ENCODE data around the gene ATXN1.

DNA sequence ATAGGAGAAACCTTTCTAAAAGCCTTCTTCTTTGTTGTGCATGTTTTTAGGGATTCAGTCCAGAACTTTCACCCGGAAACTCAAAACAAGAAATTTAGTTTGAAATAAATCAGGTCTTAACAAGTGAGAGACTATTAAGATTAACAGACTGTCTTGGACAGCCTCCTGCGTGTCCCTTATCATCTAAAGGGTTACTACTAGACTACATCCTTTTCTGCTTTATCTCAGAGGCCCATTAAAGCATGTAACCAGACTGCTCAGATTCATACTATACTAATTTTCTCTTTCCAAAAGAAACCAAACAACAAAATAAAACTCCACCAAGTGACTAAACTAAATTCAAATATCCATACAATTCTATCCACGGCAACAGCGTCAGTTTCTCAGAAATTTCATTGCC lies 349.1 kb downstream of the ATXN1 start:
- no peak for TF ChIP-seq ZNF260 (CRISPR knock-in tag; IDR thresholded peaks at IDR 0.05; ENCODE audit: borderline replicate concordance, low read depth)
- no peak for TF ChIP-seq YY1 (IDR thresholded peaks at IDR 0.05; ENCODE audit: insufficient read depth, insufficient replicate concordance, low read depth, low read length)
- TF ChIP-seq POLR2AphosphoS5 (IDR thresholded peaks at IDR 0.05; ENCODE audit: low read depth, low read length), result no peak
- no peak for TF ChIP-seq REXO4 (CRISPR knock-in tag; IDR thresholded peaks at IDR 0.05; ENCODE audit: borderline replicate concordance)
- TF ChIP-seq, protein P1, sequence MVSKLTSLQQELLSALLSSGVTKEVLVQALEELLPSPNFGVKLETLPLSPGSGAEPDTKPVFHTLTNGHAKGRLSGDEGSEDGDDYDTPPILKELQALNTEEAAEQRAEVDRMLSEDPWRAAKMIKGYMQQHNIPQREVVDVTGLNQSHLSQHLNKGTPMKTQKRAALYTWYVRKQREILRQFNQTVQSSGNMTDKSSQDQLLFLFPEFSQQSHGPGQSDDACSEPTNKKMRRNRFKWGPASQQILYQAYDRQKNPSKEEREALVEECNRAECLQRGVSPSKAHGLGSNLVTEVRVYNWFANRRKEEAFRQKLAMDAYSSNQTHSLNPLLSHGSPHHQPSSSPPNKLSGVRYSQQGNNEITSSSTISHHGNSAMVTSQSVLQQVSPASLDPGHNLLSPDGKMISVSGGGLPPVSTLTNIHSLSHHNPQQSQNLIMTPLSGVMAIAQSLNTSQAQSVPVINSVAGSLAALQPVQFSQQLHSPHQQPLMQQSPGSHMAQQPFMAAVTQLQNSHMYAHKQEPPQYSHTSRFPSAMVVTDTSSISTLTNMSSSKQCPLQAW (CRISPR knock-in tag; IDR thresholded peaks at IDR 0.05), result no peak
- TF ChIP-seq, protein P2, sequence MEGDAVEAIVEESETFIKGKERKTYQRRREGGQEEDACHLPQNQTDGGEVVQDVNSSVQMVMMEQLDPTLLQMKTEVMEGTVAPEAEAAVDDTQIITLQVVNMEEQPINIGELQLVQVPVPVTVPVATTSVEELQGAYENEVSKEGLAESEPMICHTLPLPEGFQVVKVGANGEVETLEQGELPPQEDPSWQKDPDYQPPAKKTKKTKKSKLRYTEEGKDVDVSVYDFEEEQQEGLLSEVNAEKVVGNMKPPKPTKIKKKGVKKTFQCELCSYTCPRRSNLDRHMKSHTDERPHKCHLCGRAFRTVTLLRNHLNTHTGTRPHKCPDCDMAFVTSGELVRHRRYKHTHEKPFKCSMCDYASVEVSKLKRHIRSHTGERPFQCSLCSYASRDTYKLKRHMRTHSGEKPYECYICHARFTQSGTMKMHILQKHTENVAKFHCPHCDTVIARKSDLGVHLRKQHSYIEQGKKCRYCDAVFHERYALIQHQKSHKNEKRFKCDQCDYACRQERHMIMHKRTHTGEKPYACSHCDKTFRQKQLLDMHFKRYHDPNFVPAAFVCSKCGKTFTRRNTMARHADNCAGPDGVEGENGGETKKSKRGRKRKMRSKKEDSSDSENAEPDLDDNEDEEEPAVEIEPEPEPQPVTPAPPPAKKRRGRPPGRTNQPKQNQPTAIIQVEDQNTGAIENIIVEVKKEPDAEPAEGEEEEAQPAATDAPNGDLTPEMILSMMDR (CRISPR knock-in tag; IDR thresholded peaks at IDR 0.05), result no peak
- TF ChIP-seq NCOR1 (IDR thresholded peaks at IDR 0.05; ENCODE audit: borderline replicate concordance, low read length), result no peak
- TF ChIP-seq ELF4 (CRISPR knock-in tag; IDR thresholded peaks at IDR 0.05; ENCODE audit: borderline replicate concordance), result no peak
